ENCODE results near the gene LSM14A. TPM values are rescaled to one million over a fixed set of nuclear protein-coding genes. Genes with fewer than 3 reads are reported as not detected.
A peak's percentile ranks its signal among the peaks of the same experiment; 100 is the strongest.
"Not testable (repeated sequence)": the region's sequence is repeated elsewhere in the genome, so short reads cannot be mapped to it uniquely, and the experiment has no call there.

The LSM14A gene
- total RNA-seq, 1 donor from 2014 or later: 63.7 TPM

GRCh38 chr19:34158966-34159365 is 13.3 kb upstream of the LSM14A start:
- not testable (repeated sequence) for DNase-seq (ENCODE audit: low read depth)

- not testable (repeated sequence) for DNase-seq (ENCODE audit: low read depth)
Measured at GRCh38 chr19:34159541-34159940, 12.8 kb upstream of the LSM14A start.

GRCh38 chr19:34161902-34162301 is 10.4 kb upstream of the LSM14A start:
- not testable (repeated sequence) for DNase-seq (ENCODE audit: low read depth)

- DNase-seq (ENCODE audit: low read depth): no peak
Measured at GRCh38 chr19:34165295-34165738, 7.0 kb upstream of the LSM14A start.

GRCh38 chr19:34169475-34170199 is 2.7 kb upstream of the LSM14A start:
- DNase-seq (ENCODE audit: low read depth): not testable (repeated sequence)

- DNase-seq (ENCODE audit: low read depth): no peak
Measured at GRCh38 chr19:34171539-34171876, 796 bp upstream of the LSM14A start.

- DNase-seq (ENCODE audit: low read depth): peak; percentile 39
Measured at GRCh38 chr19:34172661-34173192, 423 bp downstream of the LSM14A start.

GRCh38 chr19:34173193-34173956 is 1.1 kb downstream of the LSM14A start:
- peak; percentile 32 for DNase-seq (ENCODE audit: low read depth)

- not testable (repeated sequence) for DNase-seq (ENCODE audit: low read depth)
Measured at GRCh38 chr19:34175173-34175572, 2.9 kb downstream of the LSM14A start.

GRCh38 chr19:34176581-34176980 is 4.3 kb downstream of the LSM14A start:
- no peak for DNase-seq (ENCODE audit: low read depth)

GRCh38 chr19:34178274-34178610 is 5.9 kb downstream of the LSM14A start:
- no peak for DNase-seq (ENCODE audit: low read depth)

- DNase-seq (ENCODE audit: low read depth): no peak
Measured at GRCh38 chr19:34179066-34179465, 6.8 kb downstream of the LSM14A start.

GRCh38 chr19:34180273-34180672 is 8.0 kb downstream of the LSM14A start:
- DNase-seq (ENCODE audit: low read depth): no peak

- no peak for DNase-seq (ENCODE audit: low read depth)
Measured at GRCh38 chr19:34180709-34181108, 8.4 kb downstream of the LSM14A start.

- no peak for DNase-seq (ENCODE audit: low read depth)
Measured at GRCh38 chr19:34181111-34181864, 9.0 kb downstream of the LSM14A start.

- DNase-seq (ENCODE audit: low read depth): no peak
Measured at GRCh38 chr19:34182125-34182524, 9.8 kb downstream of the LSM14A start.

- DNase-seq (ENCODE audit: low read depth): no peak
Measured at GRCh38 chr19:34184880-34185491, 12.7 kb downstream of the LSM14A start.

- no peak for DNase-seq (ENCODE audit: low read depth)
Measured at GRCh38 chr19:34186205-34186604, 13.9 kb downstream of the LSM14A start.

GRCh38 chr19:34187011-34187410 is 14.7 kb downstream of the LSM14A start:
- DNase-seq (ENCODE audit: low read depth): no peak

GRCh38 chr19:34188408-34188807 is 16.1 kb downstream of the LSM14A start:
- DNase-seq (ENCODE audit: low read depth): no peak

GRCh38 chr19:34189199-34189916 is 17.1 kb downstream of the LSM14A start:
- DNase-seq (ENCODE audit: low read depth): no peak

All from myocyte (in vitro differentiated cells).